ENCODE measurements around the gene TMEM33. TPM values are rescaled to one million over a fixed set of nuclear protein-coding genes. Genes with fewer than 3 reads are reported as not detected.
"Not testable (repeated sequence)": the region's sequence is repeated elsewhere in the genome, so short reads cannot be mapped to it uniquely, and the experiment has no call there.

The TMEM33 gene
- total RNA-seq = 76.7 and 84.0 TPM in 2 replicates

DNA sequence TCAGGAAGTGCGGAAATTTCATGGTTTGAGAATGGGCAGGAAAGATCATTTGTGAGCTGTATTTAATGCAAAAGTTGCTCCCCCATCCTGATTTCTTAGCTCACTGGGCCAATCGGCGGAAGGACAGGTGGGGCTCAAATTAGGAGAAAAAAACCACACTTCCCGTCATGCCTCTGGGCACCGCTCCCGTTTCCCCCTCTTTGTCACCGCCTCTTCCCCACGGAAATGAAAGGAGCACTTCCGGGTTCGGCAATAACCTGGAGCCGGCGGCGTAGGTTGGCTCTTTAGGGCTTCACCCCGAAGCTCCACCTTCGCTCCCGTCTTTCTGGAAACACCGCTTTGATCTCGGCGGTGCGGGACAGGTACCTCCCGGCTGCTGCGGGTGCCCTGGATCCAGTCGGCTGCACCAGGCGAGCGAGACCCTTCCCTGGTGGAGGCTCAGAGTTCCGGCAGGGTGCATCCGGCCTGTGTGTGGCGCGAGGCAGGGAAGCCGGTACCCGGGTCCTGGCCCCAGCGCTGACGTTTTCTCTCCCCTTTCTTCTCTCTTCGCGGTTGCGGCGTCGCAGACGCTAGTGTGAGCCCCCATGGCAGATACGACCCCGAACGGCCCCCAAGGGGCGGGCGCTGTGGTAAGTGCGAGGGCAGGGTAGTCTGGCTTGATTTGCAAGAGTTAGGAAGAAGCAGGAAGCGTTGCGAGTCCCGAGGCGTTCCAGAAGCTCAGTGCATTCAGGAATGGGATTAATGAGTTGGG, at the start of gene TMEM33:
Gene TMEM33 (plus strand): TSS at position 529 of the 751 bp plus-strand sequence. CDS start 56 bp downstream, at position 585.
- peak; percentile 65 for DNase-seq (ENCODE audit: low spot score)
- peaks cover 42% of the 10 kb centered on the region for H3K4me1 Mint-ChIP-seq (ENCODE audit: low read depth)
- H3K27ac Mint-ChIP-seq = peak within 1 kb of the TSS; percentile 93
- peaks cover 6% of the 10 kb centered on the region for H3K9me3 Mint-ChIP-seq
- intact Hi-C loops (cut with micrococcal nuclease) = loop anchor here (1.0 kb wide), 1 partner anchor 55 kb away; the partner anchor contains the start of gene SLC30A9
- H3K36me3 Mint-ChIP-seq (ENCODE audit: low read depth) = peaks cover 40% of the 10 kb centered on the region
- H3K4me3 Mint-ChIP-seq (ENCODE audit: low read depth) = peak within 1 kb of the TSS; percentile 98
- no peaks in the 10 kb centered on the region for H3K27me3 Mint-ChIP-seq (ENCODE audit: low read depth)

GRCh38 chr4:41885456-41885855, 49.8 kb upstream of the TMEM33 start:
- intact Hi-C loops (cut with micrococcal nuclease) = no loop called here
- no peak overlapping the region for H3K4me3 Mint-ChIP-seq (ENCODE audit: low read depth)

GRCh38 chr4:41887277-41887676, 48.0 kb upstream of the TMEM33 start:
- Mint-ChIP-seq H3K4me1 (ENCODE audit: low read depth) (peaks cover 2% of the 10 kb centered on the region), H3K4me3 (ENCODE audit: low read depth) (no peak overlapping the region), H3K27ac (no peak overlapping the region), H3K27me3 (ENCODE audit: low read depth) (peaks cover 36% of the 10 kb centered on the region), H3K9me3 (no peaks in the 10 kb centered on the region), H3K36me3 (ENCODE audit: low read depth) (no peaks in the 10 kb centered on the region)
- DNase-seq (ENCODE audit: low spot score) = no peak
- intact Hi-C loops (cut with micrococcal nuclease) = no loop called here

More at GRCh38 chr4:41885456-41885855, 49.8 kb upstream of the TMEM33 start:
- DNase-seq (ENCODE audit: low spot score) = no peak
- H3K27ac Mint-ChIP-seq = no peak overlapping the region
- peaks cover 45% of the 10 kb centered on the region for H3K27me3 Mint-ChIP-seq (ENCODE audit: low read depth)
- no peaks in the 10 kb centered on the region for H3K36me3 Mint-ChIP-seq (ENCODE audit: low read depth)
- H3K9me3 Mint-ChIP-seq = no peaks in the 10 kb centered on the region
- peaks cover 9% of the 10 kb centered on the region for H3K4me1 Mint-ChIP-seq (ENCODE audit: low read depth)

GRCh38 chr4:41887821-41888686, 47.2 kb upstream of the TMEM33 start:
- no peaks in the 10 kb centered on the region for H3K36me3 Mint-ChIP-seq (ENCODE audit: low read depth)
- no peak overlapping the region for H3K27ac Mint-ChIP-seq
- peaks cover 33% of the 10 kb centered on the region for H3K27me3 Mint-ChIP-seq (ENCODE audit: low read depth)
- intact Hi-C loops (cut with micrococcal nuclease) = loop anchor here (1.0 to 2.0 kb wide), 2 partner anchors 195 to 607 kb away; no protein-coding TSS in a partner anchor
- H3K4me3 Mint-ChIP-seq (ENCODE audit: low read depth) = no peak overlapping the region
- DNase-seq (ENCODE audit: low spot score) = no peak
- H3K9me3 Mint-ChIP-seq = no peaks in the 10 kb centered on the region
- H3K4me1 Mint-ChIP-seq (ENCODE audit: low read depth) = no peaks in the 10 kb centered on the region

GRCh38 chr4:41888687-41889074, 46.5 kb upstream of the TMEM33 start:
- H3K36me3 Mint-ChIP-seq (ENCODE audit: low read depth) = no peaks in the 10 kb centered on the region
- intact Hi-C loops (cut with micrococcal nuclease) = loop anchor here (1.0 to 2.0 kb wide), 2 partner anchors 195 to 608 kb away; no protein-coding TSS in a partner anchor
- H3K9me3 Mint-ChIP-seq = no peaks in the 10 kb centered on the region
- no peaks in the 10 kb centered on the region for H3K4me1 Mint-ChIP-seq (ENCODE audit: low read depth)
- no peak overlapping the region for H3K4me3 Mint-ChIP-seq (ENCODE audit: low read depth)
- H3K27ac Mint-ChIP-seq = no peak overlapping the region
- H3K27me3 Mint-ChIP-seq (ENCODE audit: low read depth) = peaks cover 28% of the 10 kb centered on the region
- no peak for DNase-seq (ENCODE audit: low spot score)

DNA sequence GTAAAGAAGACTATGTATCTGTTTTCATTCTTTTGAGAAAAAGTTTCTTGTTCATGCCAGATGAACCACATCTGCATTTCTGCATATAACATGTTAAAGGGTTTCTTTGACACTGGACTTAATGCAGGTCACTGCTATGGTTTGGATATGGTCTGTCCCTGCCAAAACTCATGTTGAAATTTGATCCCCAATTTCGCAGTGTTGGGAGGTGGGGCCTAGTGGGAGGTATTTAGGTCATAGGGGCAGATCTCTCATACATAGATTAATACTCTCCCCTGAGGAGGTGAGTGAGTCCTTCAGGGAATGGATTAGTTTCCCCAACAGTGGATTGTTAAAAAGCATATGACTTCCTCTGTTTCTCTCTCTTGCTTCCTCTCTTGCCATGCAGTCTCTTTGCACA, 45.9 kb upstream of the TMEM33 start:
- H3K4me3 Mint-ChIP-seq (ENCODE audit: low read depth) = no peak overlapping the region
- H3K9me3 Mint-ChIP-seq = no peaks in the 10 kb centered on the region
- DNase-seq (ENCODE audit: low spot score) = no peak
- intact Hi-C loops (cut with micrococcal nuclease) = loop anchor here (2.0 kb wide), 1 partner anchor 609 kb away; no protein-coding TSS in a partner anchor
- H3K27me3 Mint-ChIP-seq (ENCODE audit: low read depth) = peaks cover 28% of the 10 kb centered on the region
- H3K4me1 Mint-ChIP-seq (ENCODE audit: low read depth) = no peaks in the 10 kb centered on the region
- no peak overlapping the region for H3K27ac Mint-ChIP-seq
- no peaks in the 10 kb centered on the region for H3K36me3 Mint-ChIP-seq (ENCODE audit: low read depth)

DNA sequence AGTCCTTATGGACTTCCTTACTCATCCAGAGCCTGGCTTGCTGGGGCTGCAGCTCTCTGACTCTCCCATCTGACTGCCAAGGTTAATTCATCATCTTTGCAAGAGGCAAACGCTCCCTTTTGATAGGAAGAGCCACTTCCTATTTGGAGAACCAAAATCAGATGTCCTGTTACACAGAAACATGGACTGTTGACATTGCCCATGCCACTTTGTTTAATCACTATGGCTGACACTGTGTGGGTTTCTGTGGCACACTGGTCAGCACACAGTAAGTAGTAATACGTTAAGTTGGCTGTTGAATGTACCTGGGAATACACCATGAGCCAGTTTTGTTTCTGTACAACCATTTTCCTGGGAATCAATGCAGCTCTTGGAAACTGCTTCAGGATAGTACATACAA, 45.1 kb upstream of the TMEM33 start:
- H3K27me3 Mint-ChIP-seq (ENCODE audit: low read depth) = peaks cover 24% of the 10 kb centered on the region
- H3K9me3 Mint-ChIP-seq = no peaks in the 10 kb centered on the region
- no peak overlapping the region for H3K4me3 Mint-ChIP-seq (ENCODE audit: low read depth)
- intact Hi-C loops (cut with micrococcal nuclease) = no loop called here
- H3K36me3 Mint-ChIP-seq (ENCODE audit: low read depth) = no peaks in the 10 kb centered on the region
- H3K4me1 Mint-ChIP-seq (ENCODE audit: low read depth) = no peaks in the 10 kb centered on the region
- H3K27ac Mint-ChIP-seq = no peak overlapping the region
- DNase-seq (ENCODE audit: low spot score) = no peak

DNA sequence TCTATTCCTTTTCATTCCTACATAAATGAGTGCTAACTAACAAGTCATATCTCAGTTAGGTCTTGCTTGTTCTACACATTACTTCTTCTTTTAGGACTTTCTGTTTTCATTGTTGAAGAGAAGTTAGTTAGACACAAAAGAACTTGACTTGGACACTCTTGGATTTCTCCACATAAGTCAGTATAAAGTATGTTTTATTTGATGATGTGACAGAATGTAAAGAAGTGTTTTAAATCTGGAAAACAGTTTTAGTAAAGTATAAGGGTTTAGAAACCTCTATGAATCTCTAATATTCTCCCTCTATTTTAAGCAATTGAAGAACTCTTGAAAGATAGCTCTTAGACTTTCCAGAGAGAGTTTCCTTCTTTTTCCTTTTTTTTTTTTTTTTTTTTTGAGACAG, 38.6 kb upstream of the TMEM33 start:
- no peaks in the 10 kb centered on the region for H3K9me3 Mint-ChIP-seq
- H3K36me3 Mint-ChIP-seq (ENCODE audit: low read depth) = no peaks in the 10 kb centered on the region
- no peak overlapping the region for H3K27ac Mint-ChIP-seq
- H3K4me3 Mint-ChIP-seq (ENCODE audit: low read depth) = no peak overlapping the region
- H3K4me1 Mint-ChIP-seq (ENCODE audit: low read depth) = no peaks in the 10 kb centered on the region
- peaks cover 3% of the 10 kb centered on the region for H3K27me3 Mint-ChIP-seq (ENCODE audit: low read depth)
- no peak for DNase-seq (ENCODE audit: low spot score)
- intact Hi-C loops (cut with micrococcal nuclease) = no loop called here

- DNase-seq (ENCODE audit: low spot score) = no peak
- Mint-ChIP-seq H3K9me3 (no peaks in the 10 kb centered on the region), H3K36me3 (ENCODE audit: low read depth) (no peaks in the 10 kb centered on the region), H3K4me1 (ENCODE audit: low read depth) (no peaks in the 10 kb centered on the region), H3K4me3 (ENCODE audit: low read depth) (no peak overlapping the region), H3K27me3 (ENCODE audit: low read depth) (peaks cover 3% of the 10 kb centered on the region), H3K27ac (no peak overlapping the region)
- intact Hi-C loops (cut with micrococcal nuclease) = no loop called here
Measured at GRCh38 chr4:41897698-41898097, 37.5 kb upstream of the TMEM33 start.

GRCh38 chr4:41909136-41909535, 26.1 kb upstream of the TMEM33 start:
- DNase-seq (ENCODE audit: low spot score); H3K27me3 Mint-ChIP-seq (ENCODE audit: low read depth); H3K27ac Mint-ChIP-seq; H3K4me3 Mint-ChIP-seq (ENCODE audit: low read depth); H3K4me1 Mint-ChIP-seq (ENCODE audit: low read depth); intact Hi-C loops (cut with micrococcal nuclease); H3K36me3 Mint-ChIP-seq (ENCODE audit: low read depth); H3K9me3 Mint-ChIP-seq: not testable (repeated sequence)

DNA sequence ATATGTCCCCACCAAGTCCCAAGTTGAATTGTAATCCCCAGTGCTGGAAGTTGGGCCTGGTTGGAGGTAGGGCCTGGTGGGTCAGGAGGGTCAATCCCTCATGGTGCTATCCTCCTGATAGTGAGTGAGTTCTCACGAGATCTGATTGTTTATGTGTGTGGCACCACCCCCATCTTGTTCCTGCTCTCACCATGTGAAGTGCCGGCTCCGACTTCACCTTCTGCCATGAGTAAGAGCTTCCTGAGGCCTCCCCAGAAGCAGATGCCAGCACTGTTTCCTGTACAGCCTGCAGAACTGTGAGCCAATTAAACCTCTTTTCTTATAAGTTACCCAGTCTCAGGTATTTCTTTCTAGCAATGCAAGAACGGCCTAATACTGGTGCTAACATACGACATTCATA, 22.7 kb upstream of the TMEM33 start:
- H3K27ac Mint-ChIP-seq = no peak overlapping the region
- intact Hi-C loops (cut with micrococcal nuclease) = no loop called here
- H3K4me3 Mint-ChIP-seq (ENCODE audit: low read depth) = no peak overlapping the region
- peaks cover 3% of the 10 kb centered on the region for H3K4me1 Mint-ChIP-seq (ENCODE audit: low read depth)
- no peaks in the 10 kb centered on the region for H3K36me3 Mint-ChIP-seq (ENCODE audit: low read depth)
- no peak for DNase-seq (ENCODE audit: low spot score)
- H3K27me3 Mint-ChIP-seq (ENCODE audit: low read depth) = no peaks in the 10 kb centered on the region
- H3K9me3 Mint-ChIP-seq = no peaks in the 10 kb centered on the region

- Mint-ChIP-seq H3K9me3 (no peaks in the 10 kb centered on the region), H3K27ac (no peak overlapping the region), H3K27me3 (ENCODE audit: low read depth) (peaks cover 2% of the 10 kb centered on the region), H3K4me1 (ENCODE audit: low read depth) (peaks cover 3% of the 10 kb centered on the region), H3K4me3 (ENCODE audit: low read depth) (no peak overlapping the region), H3K36me3 (ENCODE audit: low read depth) (no peaks in the 10 kb centered on the region)
- DNase-seq (ENCODE audit: low spot score) = no peak
- intact Hi-C loops (cut with micrococcal nuclease) = no loop called here
Measured at GRCh38 chr4:41913509-41913908, 21.7 kb upstream of the TMEM33 start.

GRCh38 chr4:41918278-41918677, 17.0 kb upstream of the TMEM33 start:
- no peak overlapping the region for H3K4me3 Mint-ChIP-seq (ENCODE audit: low read depth)
- intact Hi-C loops (cut with micrococcal nuclease) = no loop called here
- peaks cover 3% of the 10 kb centered on the region for H3K4me1 Mint-ChIP-seq (ENCODE audit: low read depth)
- H3K9me3 Mint-ChIP-seq = peaks cover 10% of the 10 kb centered on the region
- H3K27me3 Mint-ChIP-seq (ENCODE audit: low read depth) = peaks cover 3% of the 10 kb centered on the region
- no peak for DNase-seq (ENCODE audit: low spot score)
- no peaks in the 10 kb centered on the region for H3K36me3 Mint-ChIP-seq (ENCODE audit: low read depth)
- H3K27ac Mint-ChIP-seq = no peak overlapping the region
